ENCODE measurements around the gene TTC34.
"Not testable (repeated sequence)": the region's sequence is repeated elsewhere in the genome, so short reads cannot be mapped to it uniquely, and the experiment has no call there.

The TTC34 gene

GRCh38 chr1:2632561-2633361 is 168.7 kb downstream of the TTC34 start, which contains the start of gene MMEL1:
MMEL1 (minus strand) TSS chr1:2633016; CDS start chr1:2629484, 3,532 bp downstream.
- DNase-seq (ENCODE audit: insufficient read length, low spot score) (no peak), FAIRE-seq (no peak)

GRCh38 chr1:2632051-2632430 is 169.5 kb downstream of the TTC34 start:
- no peak for DNase-seq (ENCODE audit: insufficient read length, low spot score)
- no peak for FAIRE-seq

GRCh38 chr1:2631136-2632050 is 170.1 kb downstream of the TTC34 start:
- no peak for FAIRE-seq
- no peak for DNase-seq (ENCODE audit: insufficient read length, low spot score)

- DNase-seq (ENCODE audit: insufficient read length, low spot score) (no peak), FAIRE-seq (peak; percentile 96)
Measured at GRCh38 chr1:2630498-2631135, 170.9 kb downstream of the TTC34 start.

- no peak for DNase-seq (ENCODE audit: insufficient read length, low spot score)
- FAIRE-seq: no peak
Measured at GRCh38 chr1:2629627-2630497, 171.6 kb downstream of the TTC34 start.

GRCh38 chr1:2628933-2629626 is 172.4 kb downstream of the TTC34 start:
- FAIRE-seq (no peak), DNase-seq (ENCODE audit: insufficient read length, low spot score) (no peak)

- no peak for FAIRE-seq
Measured at GRCh38 chr1:2628191-2628932, 173.1 kb downstream of the TTC34 start.

GRCh38 chr1:2627746-2628145 is 173.7 kb downstream of the TTC34 start:
- FAIRE-seq (no peak), DNase-seq (ENCODE audit: insufficient read length, low spot score) (no peak)

More at GRCh38 chr1:2628191-2628932, 173.1 kb downstream of the TTC34 start:
- DNase-seq (ENCODE audit: insufficient read length, low spot score): no peak

GRCh38 chr1:2625748-2626147 is 175.7 kb downstream of the TTC34 start:
- FAIRE-seq; DNase-seq (ENCODE audit: insufficient read length, low spot score): not testable (repeated sequence)

GRCh38 chr1:2625311-2625710 is 176.2 kb downstream of the TTC34 start:
- DNase-seq (ENCODE audit: insufficient read length, low spot score) (no peak), FAIRE-seq (no peak)

GRCh38 chr1:2624735-2625300 is 176.7 kb downstream of the TTC34 start:
- DNase-seq (ENCODE audit: insufficient read length, low spot score) (no peak), FAIRE-seq (no peak)

GRCh38 chr1:2623571-2624337 is 177.7 kb downstream of the TTC34 start:
- DNase-seq (ENCODE audit: insufficient read length, low spot score): no peak
- no peak for FAIRE-seq

GRCh38 chr1:2617971-2618470 is 183.5 kb downstream of the TTC34 start:
- DNase-seq (ENCODE audit: insufficient read length, low spot score) (no peak), FAIRE-seq (no peak)

GRCh38 chr1:2614145-2614544 is 187.3 kb downstream of the TTC34 start:
- DNase-seq (ENCODE audit: insufficient read length, low spot score) (no peak), FAIRE-seq (no peak)

GRCh38 chr1:2612591-2613365 is 188.7 kb downstream of the TTC34 start:
- FAIRE-seq: no peak
- no peak for DNase-seq (ENCODE audit: insufficient read length, low spot score)

- DNase-seq (ENCODE audit: insufficient read length, low spot score) (no peak), FAIRE-seq (no peak)
Measured at GRCh38 chr1:2611621-2612437, 189.7 kb downstream of the TTC34 start.
